Testis (tissue), 2 donors: ENCODE measurements around the gene CXCL17.

Experiments used
- CTCF ChIP-seq, 3 experiments: fragments of 450-650 bp in 2 of 3; fragments of 200-600 bp in 1 of 3; sonication (generic) in 1 of 3; IDR thresholded peaks; one replicate each; pipeline ENCODE4 v1.5.1; 2016 to 2019; ENCODE audit warnings: antibody characterized with exemption in 3 of 3, mild to moderate bottlenecking in 2 of 3, moderate library complexity in 1 of 3
- POLR2A ChIP-seq: fragments of 450-650 bp; IDR thresholded peaks from one replicate; pipeline ENCODE4 v1.6.1; 2017; ENCODE audit warnings: antibody characterized with exemption, mild to moderate bottlenecking, moderate library complexity

GRCh38 chr19:42472402-42473147, 29.8 kb upstream of the CXCL17 start:
- no peak for TF ChIP-seq CTCF (IDR thresholded peaks at IDR 0.05)
- no peak for TF ChIP-seq POLR2A
